Measurements from ENCODE around the gene ROBO1. TPM values are rescaled to one million over a fixed set of nuclear protein-coding genes. Genes with fewer than 3 reads are reported as not detected.
A peak's percentile ranks its signal among the peaks of the same experiment; 100 is the strongest.

ROBO1 gene
- total RNA-seq, 1 donor from 2014 or later: 18.7 TPM

GRCh38 chr3:79094654-79095053 is 673.1 kb downstream of the ROBO1 start:
- no peak for DNase-seq (ENCODE audit: low read depth)

GRCh38 chr3:79086514-79086913 is 681.3 kb downstream of the ROBO1 start:
- DNase-seq (ENCODE audit: low read depth): peak; percentile 60

GRCh38 chr3:79085171-79085570 is 682.6 kb downstream of the ROBO1 start:
- peak; percentile 4 for DNase-seq (ENCODE audit: low read depth)

GRCh38 chr3:79081335-79081734 is 686.5 kb downstream of the ROBO1 start:
- no peak for DNase-seq (ENCODE audit: low read depth)

GRCh38 chr3:79074558-79074957 is 693.2 kb downstream of the ROBO1 start:
- DNase-seq (ENCODE audit: low read depth): no peak

GRCh38 chr3:79067734-79068133 is 700.1 kb downstream of the ROBO1 start:
- no peak for DNase-seq (ENCODE audit: low read depth)

- no peak for DNase-seq (ENCODE audit: low read depth)
Observed at GRCh38 chr3:79066481-79066880, 701.3 kb downstream of the ROBO1 start.

- no peak for DNase-seq (ENCODE audit: low read depth)
Observed at GRCh38 chr3:79063624-79064023, 704.2 kb downstream of the ROBO1 start.

- no peak for DNase-seq (ENCODE audit: low read depth)
Observed at GRCh38 chr3:79057756-79058155, 710.0 kb downstream of the ROBO1 start.

- no peak for DNase-seq (ENCODE audit: low read depth)
Observed at GRCh38 chr3:79056498-79056897, 711.3 kb downstream of the ROBO1 start.

- DNase-seq (ENCODE audit: low read depth): no peak
Observed at GRCh38 chr3:79052054-79052681, 715.6 kb downstream of the ROBO1 start.

GRCh38 chr3:79047581-79047980 is 720.2 kb downstream of the ROBO1 start:
- DNase-seq (ENCODE audit: low read depth): no peak

- DNase-seq (ENCODE audit: low read depth): peak; percentile 81
Observed at GRCh38 chr3:79041621-79042020, 726.2 kb downstream of the ROBO1 start.

- DNase-seq (ENCODE audit: low read depth): peak; percentile 35
Observed at GRCh38 chr3:79040701-79041100, 727.1 kb downstream of the ROBO1 start.

- DNase-seq (ENCODE audit: low read depth): no peak
Observed at GRCh38 chr3:79040091-79040490, 727.7 kb downstream of the ROBO1 start.

GRCh38 chr3:79039192-79039591 is 728.6 kb downstream of the ROBO1 start:
- peak; percentile 9 for DNase-seq (ENCODE audit: low read depth)

GRCh38 chr3:79038636-79039035 is 729.2 kb downstream of the ROBO1 start:
- no peak for DNase-seq (ENCODE audit: low read depth)

- DNase-seq (ENCODE audit: low read depth): no peak
Observed at GRCh38 chr3:79038057-79038456, 729.7 kb downstream of the ROBO1 start.

GRCh38 chr3:79032686-79033318 is 735.0 kb downstream of the ROBO1 start:
- DNase-seq (ENCODE audit: low read depth): peak; percentile 73

GRCh38 chr3:79030157-79030556 is 737.6 kb downstream of the ROBO1 start:
- DNase-seq (ENCODE audit: low read depth): no peak

GRCh38 chr3:79028916-79029315 is 738.9 kb downstream of the ROBO1 start:
- DNase-seq (ENCODE audit: low read depth): no peak

- no peak for DNase-seq (ENCODE audit: low read depth)
Observed at GRCh38 chr3:79027593-79027992, 740.2 kb downstream of the ROBO1 start.

GRCh38 chr3:79019924-79020173 is 747.9 kb downstream of the ROBO1 start:
- no peak for DNase-seq (ENCODE audit: low read depth)

All from myocyte (in vitro differentiated cells).